Ovary (tissue), 3 donors: ENCODE data around the gene NYAP1.

ENCODE experiments used
- CTCF ChIP-seq, 3 donors: fragments of 450-650 bp in 2 of 3; fragments of 200-600 bp in 1 of 3; IDR thresholded peaks; one replicate each; pipeline versions ENCODE4 v1.5.1 to v1.8.0; 2016 to 2022; ENCODE audit warnings: antibody characterized with exemption in 3 of 3, mild to moderate bottlenecking in 1 of 3
- EP300 ChIP-seq: sonication (generic); formaldehyde crosslinking; IDR thresholded peaks from one replicate; pipeline ENCODE4 v1.6.1; 2017; ENCODE audit warnings: antibody characterized with exemption
- POLR2A ChIP-seq: fragments of 450-650 bp; IDR thresholded peaks from one replicate; pipeline ENCODE4 v1.6.1; 2017; ENCODE audit warnings: antibody characterized with exemption, mild to moderate bottlenecking, moderate library complexity
- donor health status: DM: no; HTN: no; CAD: no.

- TF ChIP-seq CTCF (IDR thresholded peaks at IDR 0.05), result no peak
- no peak for TF ChIP-seq POLR2A
- no peak for TF ChIP-seq EP300
Measured at GRCh38 chr7:100457033-100457432, 26.7 kb upstream of the NYAP1 start.
